ENCODE data around the gene TMPRSS7.

TMPRSS7 gene, protein sequence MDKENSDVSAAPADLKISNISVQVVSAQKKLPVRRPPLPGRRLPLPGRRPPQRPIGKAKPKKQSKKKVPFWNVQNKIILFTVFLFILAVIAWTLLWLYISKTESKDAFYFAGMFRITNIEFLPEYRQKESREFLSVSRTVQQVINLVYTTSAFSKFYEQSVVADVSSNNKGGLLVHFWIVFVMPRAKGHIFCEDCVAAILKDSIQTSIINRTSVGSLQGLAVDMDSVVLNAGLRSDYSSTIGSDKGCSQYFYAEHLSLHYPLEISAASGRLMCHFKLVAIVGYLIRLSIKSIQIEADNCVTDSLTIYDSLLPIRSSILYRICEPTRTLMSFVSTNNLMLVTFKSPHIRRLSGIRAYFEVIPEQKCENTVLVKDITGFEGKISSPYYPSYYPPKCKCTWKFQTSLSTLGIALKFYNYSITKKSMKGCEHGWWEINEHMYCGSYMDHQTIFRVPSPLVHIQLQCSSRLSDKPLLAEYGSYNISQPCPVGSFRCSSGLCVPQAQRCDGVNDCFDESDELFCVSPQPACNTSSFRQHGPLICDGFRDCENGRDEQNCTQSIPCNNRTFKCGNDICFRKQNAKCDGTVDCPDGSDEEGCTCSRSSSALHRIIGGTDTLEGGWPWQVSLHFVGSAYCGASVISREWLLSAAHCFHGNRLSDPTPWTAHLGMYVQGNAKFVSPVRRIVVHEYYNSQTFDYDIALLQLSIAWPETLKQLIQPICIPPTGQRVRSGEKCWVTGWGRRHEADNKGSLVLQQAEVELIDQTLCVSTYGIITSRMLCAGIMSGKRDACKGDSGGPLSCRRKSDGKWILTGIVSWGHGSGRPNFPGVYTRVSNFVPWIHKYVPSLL

GRCh38 chr3:112034436-112034835 is at the start of gene TMPRSS7:
TMPRSS7 (plus strand) TSS chr3:112034736; CDS start chr3:112034846, 110 bp downstream.
- FAIRE-seq, result no peak

- FAIRE-seq, result peak; percentile 16
These were observed 47.7 kb upstream of the TMPRSS7 start for GRCh38 chr3:111986800-111987199.

DNA sequence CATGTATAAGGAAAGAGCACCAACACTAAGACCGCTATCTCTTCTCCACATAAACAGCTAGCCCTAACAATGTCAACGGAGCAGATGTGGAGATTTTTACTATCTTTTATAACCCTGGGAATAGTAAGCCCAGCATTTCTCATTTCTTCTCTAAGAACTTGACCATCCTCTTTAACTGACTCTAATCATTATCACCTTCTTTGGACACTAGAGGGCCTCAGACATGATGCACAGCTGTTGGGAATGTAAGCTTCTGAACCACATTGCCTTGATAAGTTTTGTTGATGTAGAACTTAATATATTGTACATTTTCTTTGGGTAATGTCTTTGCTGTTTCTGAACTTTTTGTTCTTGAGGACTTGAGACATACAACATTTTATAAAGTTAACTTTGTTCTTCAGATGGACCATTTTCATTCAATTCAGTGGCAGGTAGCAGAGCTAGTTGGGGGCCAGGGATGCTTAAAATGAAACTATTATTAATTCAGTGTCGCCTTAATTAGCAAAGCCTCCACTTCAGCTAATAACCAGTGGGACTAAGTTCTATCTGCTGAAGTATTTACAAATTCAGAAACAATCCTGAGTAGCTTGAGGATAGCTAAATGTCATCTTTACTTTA is 45.4 kb upstream of the TMPRSS7 start:
- peak; percentile 91 for FAIRE-seq

GRCh38 chr3:111993038-111993437 is 41.5 kb upstream of the TMPRSS7 start:
- FAIRE-seq, result no peak

- FAIRE-seq, result no peak
These were observed 35.7 kb upstream of the TMPRSS7 start, which contains the start of gene TAGLN3 for GRCh38 chr3:111998636-111999483. TAGLN3 (plus strand) TSS chr3:111998922; CDS start chr3:111999423, 501 bp downstream.

DNA sequence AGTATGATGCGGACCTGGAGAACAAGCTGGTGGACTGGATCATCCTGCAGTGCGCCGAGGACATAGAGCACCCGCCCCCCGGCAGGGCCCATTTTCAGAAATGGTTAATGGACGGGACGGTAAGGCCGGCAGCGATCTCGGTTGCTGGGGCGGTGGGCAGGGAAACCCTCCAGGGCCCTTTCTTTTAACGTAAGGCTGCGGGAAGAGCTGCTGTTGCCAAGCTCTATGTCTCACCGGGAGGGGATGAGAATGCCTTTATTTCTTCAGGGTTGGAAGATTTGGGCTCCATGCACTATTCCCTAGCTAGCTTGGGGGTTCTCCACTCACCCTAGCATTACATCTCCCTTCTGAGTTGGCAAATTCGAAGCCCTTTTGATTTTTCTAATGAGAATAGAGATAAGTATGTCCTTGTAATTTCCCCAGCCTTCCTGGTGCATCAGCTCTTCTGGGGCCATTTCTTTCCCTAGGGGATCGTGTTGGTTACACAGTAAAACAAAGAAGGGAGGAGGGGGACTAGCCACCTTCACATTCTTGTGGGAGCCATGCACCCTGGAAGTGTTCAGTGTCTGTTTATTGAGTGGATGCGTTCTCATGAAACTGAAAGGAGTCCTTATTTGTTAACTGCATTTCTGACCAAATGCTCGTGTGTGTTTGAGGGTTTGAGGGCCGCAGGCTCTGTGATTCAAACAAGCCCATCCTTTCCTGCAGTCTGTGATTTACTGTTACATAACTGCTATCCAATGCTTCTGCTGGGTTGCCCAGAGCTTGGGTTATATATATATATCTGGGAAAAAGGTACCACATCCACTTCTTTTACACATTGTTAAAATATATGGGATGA is 34.8 kb upstream of the TMPRSS7 start:
- no peak for FAIRE-seq

DNA sequence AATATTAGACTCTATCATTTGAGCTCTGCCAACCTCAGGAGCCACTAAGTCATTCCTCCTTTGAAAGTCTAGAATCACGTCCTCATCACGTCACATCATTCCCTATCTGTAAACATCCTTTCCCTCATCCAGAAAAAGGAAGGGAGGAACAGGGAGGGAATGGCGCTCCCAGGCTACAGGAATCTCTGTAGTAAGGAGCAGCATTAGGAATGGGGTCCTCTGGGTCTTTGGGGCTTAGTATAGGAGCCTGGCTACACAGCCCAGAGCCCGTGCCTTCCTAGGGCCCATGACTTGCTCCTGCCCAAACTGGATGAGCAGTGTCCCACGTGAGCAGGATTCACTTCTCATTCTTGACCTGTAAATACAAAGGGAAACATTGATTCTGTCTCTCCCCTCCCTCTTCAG is 34.2 kb upstream of the TMPRSS7 start:
- no peak for FAIRE-seq

GRCh38 chr3:112000966-112001365 is 33.6 kb upstream of the TMPRSS7 start:
- FAIRE-seq, result no peak

- FAIRE-seq, result no peak
These were observed 33.0 kb upstream of the TMPRSS7 start for GRCh38 chr3:112001526-112001925.

DNA sequence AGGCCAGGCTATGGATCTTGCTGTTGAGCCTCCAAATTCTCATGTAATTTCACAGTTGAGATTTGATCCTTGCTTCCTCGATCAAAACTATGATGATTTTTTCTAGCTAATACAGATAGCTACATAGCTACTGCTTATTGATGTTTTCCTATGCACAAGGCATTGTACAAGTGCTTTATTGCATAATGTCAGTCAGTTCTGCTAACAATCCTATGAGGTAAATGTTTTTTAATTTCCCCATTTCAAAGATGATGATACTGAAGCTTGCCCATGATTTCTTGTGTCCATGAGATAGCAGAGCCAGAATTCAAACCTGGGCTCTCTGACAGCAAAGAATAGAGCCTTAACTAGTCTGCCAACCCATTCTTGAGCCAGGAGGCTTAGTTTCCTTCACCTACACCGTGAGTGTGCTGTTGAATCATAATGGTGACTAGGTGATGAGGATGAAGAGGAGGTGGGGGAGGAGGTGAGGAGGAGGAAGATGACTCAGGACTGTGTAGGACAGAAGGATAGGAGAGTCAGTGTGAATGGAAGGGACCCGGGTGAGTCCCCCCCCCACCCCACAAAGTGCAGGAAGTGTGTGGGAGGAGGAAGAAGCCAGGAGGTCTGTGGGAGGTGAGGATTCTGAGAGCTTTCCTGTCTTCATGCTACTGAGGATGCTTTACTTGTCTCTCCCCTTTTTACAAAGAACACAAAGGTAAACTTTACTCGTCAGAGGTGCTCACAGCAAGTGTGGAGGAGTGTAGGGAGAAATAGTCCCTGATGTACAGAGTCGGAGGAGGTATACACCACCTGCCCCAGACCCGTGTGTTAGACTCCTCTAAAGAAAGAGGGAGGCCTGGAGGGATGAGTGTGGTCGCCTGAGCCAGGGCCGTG is 32.2 kb upstream of the TMPRSS7 start:
- no peak for FAIRE-seq

GRCh38 chr3:112003321-112004080 is 31.0 kb upstream of the TMPRSS7 start:
- FAIRE-seq, result no peak

DNA sequence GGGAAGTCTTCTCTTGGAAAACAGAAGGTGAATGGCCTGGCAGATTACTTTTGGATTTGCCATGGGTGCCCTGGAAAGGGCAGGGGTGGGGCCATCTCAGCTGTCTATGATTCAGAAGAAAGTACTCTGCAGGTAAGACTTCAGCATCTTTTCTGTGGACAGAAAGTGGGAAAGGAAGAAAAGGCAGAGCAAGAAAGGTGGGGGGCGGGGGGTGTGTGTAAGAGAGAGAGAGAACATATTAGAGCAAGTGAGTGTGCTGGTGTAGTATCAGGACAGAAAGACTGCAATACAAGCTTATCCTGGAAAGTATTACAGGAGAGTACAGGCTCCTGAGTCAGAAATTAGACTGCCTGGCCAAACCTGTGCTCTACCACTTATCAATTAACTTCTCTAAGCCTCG is 30.3 kb upstream of the TMPRSS7 start:
- no peak for FAIRE-seq

- no peak for FAIRE-seq
These were observed 29.9 kb upstream of the TMPRSS7 start for GRCh38 chr3:112004669-112005068.

GRCh38 chr3:112005091-112005672 is 29.4 kb upstream of the TMPRSS7 start:
- no peak for FAIRE-seq

DNA sequence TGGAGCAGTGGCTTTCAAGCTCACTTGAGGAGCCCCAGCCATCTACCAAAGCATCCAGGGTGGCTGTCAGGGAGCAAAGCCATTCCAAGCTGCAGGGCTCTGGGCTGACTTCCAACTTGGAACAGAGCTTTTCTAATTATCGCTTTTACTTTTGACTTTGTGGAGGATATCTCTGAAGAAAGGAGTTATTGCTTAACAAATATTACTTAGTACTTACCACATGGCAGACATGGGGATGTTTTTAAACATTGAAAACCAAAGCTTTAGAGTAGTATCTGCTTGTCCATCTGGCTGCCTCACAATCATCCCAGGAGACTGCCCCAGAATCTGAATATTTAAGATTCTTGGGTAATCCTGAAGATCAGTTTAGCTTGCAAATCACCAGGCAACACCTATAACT is 26.9 kb upstream of the TMPRSS7 start:
- FAIRE-seq, result no peak

DNA sequence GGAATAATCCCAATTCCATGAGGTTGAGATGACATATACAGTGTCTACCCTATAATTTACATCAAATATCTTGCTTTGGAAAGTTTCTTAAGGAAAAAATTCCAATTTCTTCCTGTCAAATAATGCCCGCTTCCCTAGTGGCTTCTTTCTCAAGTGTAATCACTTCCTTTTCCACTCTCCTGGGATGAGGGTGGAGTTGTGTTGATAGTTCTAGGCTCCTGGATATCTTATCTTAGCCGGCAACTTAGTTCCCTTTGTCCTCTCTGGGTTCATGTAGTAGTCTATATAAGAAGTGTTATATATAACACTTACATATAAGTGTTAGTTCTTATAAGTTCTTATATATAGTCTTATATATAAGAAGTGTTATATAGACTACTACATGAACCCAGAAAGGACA is 24.9 kb upstream of the TMPRSS7 start:
- FAIRE-seq, result no peak

- no peak for FAIRE-seq
These were observed 23.9 kb upstream of the TMPRSS7 start for GRCh38 chr3:112010636-112011035.

- no peak for FAIRE-seq
These were observed 23.1 kb upstream of the TMPRSS7 start for GRCh38 chr3:112011376-112011940.
